ENCODE measurements around the gene RAD51B.

RAD51B gene

DNA sequence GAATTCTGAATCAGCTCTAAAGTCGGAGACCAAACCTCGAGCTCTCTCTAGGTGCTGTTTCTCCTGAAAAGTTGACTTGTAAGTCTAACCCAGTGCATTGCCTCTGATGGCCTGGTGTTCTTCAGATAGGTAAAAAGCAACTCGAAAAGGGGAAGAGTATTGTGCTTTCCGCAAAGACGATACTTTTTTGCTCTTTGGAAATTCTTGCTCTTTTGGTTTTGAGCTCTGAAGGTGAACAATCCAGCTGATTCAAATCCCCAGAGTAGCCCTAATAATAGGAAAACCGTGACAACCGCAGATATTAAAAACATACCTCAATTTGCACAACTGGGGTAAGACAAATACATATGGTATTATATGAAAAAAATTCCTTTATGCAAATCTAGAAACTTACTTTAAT, 447.4 kb downstream of the RAD51B start:
- TF ChIP-seq, protein P1, sequence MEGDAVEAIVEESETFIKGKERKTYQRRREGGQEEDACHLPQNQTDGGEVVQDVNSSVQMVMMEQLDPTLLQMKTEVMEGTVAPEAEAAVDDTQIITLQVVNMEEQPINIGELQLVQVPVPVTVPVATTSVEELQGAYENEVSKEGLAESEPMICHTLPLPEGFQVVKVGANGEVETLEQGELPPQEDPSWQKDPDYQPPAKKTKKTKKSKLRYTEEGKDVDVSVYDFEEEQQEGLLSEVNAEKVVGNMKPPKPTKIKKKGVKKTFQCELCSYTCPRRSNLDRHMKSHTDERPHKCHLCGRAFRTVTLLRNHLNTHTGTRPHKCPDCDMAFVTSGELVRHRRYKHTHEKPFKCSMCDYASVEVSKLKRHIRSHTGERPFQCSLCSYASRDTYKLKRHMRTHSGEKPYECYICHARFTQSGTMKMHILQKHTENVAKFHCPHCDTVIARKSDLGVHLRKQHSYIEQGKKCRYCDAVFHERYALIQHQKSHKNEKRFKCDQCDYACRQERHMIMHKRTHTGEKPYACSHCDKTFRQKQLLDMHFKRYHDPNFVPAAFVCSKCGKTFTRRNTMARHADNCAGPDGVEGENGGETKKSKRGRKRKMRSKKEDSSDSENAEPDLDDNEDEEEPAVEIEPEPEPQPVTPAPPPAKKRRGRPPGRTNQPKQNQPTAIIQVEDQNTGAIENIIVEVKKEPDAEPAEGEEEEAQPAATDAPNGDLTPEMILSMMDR (conservative IDR thresholded peaks at IDR 0.05; ENCODE audit: control insufficient read depth, insufficient read depth, low read depth, low read length) = no peak
- DNase-seq (ENCODE audit: low read depth) = no peak
- no peak overlapping the region for H3K4me3 ChIP-seq (ENCODE audit: control insufficient read depth, low read depth, low read length)

- DNase-seq (ENCODE audit: low read depth) = no peak
- no peak overlapping the region for H3K4me3 ChIP-seq (ENCODE audit: control insufficient read depth, low read depth, low read length)
- TF ChIP-seq, protein P1 (conservative IDR thresholded peaks at IDR 0.05; ENCODE audit: control insufficient read depth, insufficient read depth, low read depth, low read length) = no peak
Measured at GRCh38 chr14:68268197-68268596, 448.6 kb downstream of the RAD51B start.

- TF ChIP-seq, protein P1 (conservative IDR thresholded peaks at IDR 0.05; ENCODE audit: control insufficient read depth, insufficient read depth, low read depth, low read length) = no peak
- no peak overlapping the region for H3K4me3 ChIP-seq (ENCODE audit: control insufficient read depth, low read depth, low read length)
- DNase-seq (ENCODE audit: low read depth) = no peak
Measured at GRCh38 chr14:68268719-68269118, 449.1 kb downstream of the RAD51B start.

- TF ChIP-seq, protein P1 (conservative IDR thresholded peaks at IDR 0.05; ENCODE audit: control insufficient read depth, insufficient read depth, low read depth, low read length) = no peak
- H3K4me3 ChIP-seq (ENCODE audit: control insufficient read depth, low read depth, low read length) = no peak overlapping the region
- no peak for DNase-seq (ENCODE audit: low read depth)
Measured at GRCh38 chr14:68269136-68269927, 449.8 kb downstream of the RAD51B start.

- no peak for DNase-seq (ENCODE audit: low read depth)
- TF ChIP-seq, protein P1 (conservative IDR thresholded peaks at IDR 0.05; ENCODE audit: control insufficient read depth, insufficient read depth, low read depth, low read length) = no peak
- H3K4me3 ChIP-seq (ENCODE audit: control insufficient read depth, low read depth, low read length) = no peak overlapping the region
Measured at GRCh38 chr14:68270342-68270741, 450.8 kb downstream of the RAD51B start.

GRCh38 chr14:68271913-68272391, 452.4 kb downstream of the RAD51B start:
- DNase-seq (ENCODE audit: low read depth) = no peak
- TF ChIP-seq, protein P1 (conservative IDR thresholded peaks at IDR 0.05; ENCODE audit: control insufficient read depth, insufficient read depth, low read depth, low read length) = no peak
- H3K4me3 ChIP-seq (ENCODE audit: control insufficient read depth, low read depth, low read length) = no peak overlapping the region

Measured in fibroblast of mammary gland (primary cell).